ENCODE results near the gene PHTF2. TPM values are rescaled to one million over a fixed set of nuclear protein-coding genes. Genes with fewer than 3 reads are reported as not detected.

Gene PHTF2
- total RNA-seq, 2 experiments from 2014 or later = 26.9 to 62.4 TPM

DNA sequence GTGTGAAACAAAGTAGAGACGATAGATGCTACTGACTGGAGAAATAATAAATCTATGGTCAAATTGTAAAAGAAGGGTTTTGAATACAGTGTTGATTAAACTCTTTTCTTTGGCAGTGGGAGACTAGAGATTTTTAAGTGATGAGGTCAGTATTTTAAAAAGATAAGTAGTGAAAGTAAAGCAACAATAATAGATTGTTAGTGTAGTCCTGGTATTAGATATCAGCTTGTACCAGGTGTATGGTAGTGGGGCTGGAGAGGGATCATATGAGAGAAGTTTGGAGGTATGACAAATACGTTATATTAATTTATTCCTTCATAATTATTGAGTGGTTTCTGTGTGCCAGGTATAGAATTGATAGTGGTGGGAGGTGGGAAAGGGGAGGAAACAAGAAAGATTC lies 25.2 kb downstream of the PHTF2 start:
- H2AFZ ChIP-seq (ENCODE audit: low read length) = no peak overlapping the region
- peaks cover 65% of the 10 kb centered on the region for H3K9me3 ChIP-seq (ENCODE audit: low read length)
- BruUV-seq (replicated peaks) = no TSS peak
- TF ChIP-seq, protein P1, sequence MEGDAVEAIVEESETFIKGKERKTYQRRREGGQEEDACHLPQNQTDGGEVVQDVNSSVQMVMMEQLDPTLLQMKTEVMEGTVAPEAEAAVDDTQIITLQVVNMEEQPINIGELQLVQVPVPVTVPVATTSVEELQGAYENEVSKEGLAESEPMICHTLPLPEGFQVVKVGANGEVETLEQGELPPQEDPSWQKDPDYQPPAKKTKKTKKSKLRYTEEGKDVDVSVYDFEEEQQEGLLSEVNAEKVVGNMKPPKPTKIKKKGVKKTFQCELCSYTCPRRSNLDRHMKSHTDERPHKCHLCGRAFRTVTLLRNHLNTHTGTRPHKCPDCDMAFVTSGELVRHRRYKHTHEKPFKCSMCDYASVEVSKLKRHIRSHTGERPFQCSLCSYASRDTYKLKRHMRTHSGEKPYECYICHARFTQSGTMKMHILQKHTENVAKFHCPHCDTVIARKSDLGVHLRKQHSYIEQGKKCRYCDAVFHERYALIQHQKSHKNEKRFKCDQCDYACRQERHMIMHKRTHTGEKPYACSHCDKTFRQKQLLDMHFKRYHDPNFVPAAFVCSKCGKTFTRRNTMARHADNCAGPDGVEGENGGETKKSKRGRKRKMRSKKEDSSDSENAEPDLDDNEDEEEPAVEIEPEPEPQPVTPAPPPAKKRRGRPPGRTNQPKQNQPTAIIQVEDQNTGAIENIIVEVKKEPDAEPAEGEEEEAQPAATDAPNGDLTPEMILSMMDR (conservative IDR thresholded peaks at IDR 0.05; ENCODE audit: low read length) = no peak
- TF ChIP-seq EZH2phosphoT487 (IDR thresholded peaks at IDR 0.05; ENCODE audit: borderline replicate concordance, low read depth, low read length) = no peak
- ChIA-PET CTCF (ENCODE audit: unreplicated experiment) (interaction anchor here (0.6 kb wide), 1 partner anchor 153 kb away, joined by 3 read pairs; no protein-coding TSS in a partner anchor), POLR2A (interaction anchor here (0.7 to 3.8 kb wide), 11 partner anchors 9 to 493 kb away, joined by 3 to 21 read pairs (median 5); no protein-coding TSS in a partner anchor)
- peak overlapping the region; percentile 55 for H3K4me3 ChIP-seq (ENCODE audit: low read depth, low read length, poor library complexity, severe bottlenecking)
- intact Hi-C loops (cut with micrococcal nuclease; ENCODE audit: unreplicated experiment) = loop anchor here (1.0 to 2.0 kb wide), 2 partner anchors 25 to 83 kb away; partner anchors contain the start of genes PHTF2 and TMEM60
- H3K4me2 ChIP-seq (ENCODE audit: low read length) = peak overlapping the region; percentile 73
- DNase-seq (ENCODE audit: low spot score) = no peak
- H4K20me1 ChIP-seq (ENCODE audit: insufficient read depth, low read length) = no peaks in the 10 kb centered on the region
- H3K79me2 ChIP-seq (ENCODE audit: insufficient read depth, low read depth, low read length) = peaks cover 98% of the 10 kb centered on the region
- H3K27ac ChIP-seq (ENCODE audit: low read depth, low read length, poor library complexity, severe bottlenecking) = peak overlapping the region; percentile 94
- H3K9me2 ChIP-seq (ENCODE audit: insufficient read depth, low read length) = no peaks in the 10 kb centered on the region
- H3K4me1 ChIP-seq (ENCODE audit: insufficient read depth, low read length, poor library complexity, severe bottlenecking) = peaks cover 67% of the 10 kb centered on the region
- peaks cover 79% of the 10 kb centered on the region for H3K36me3 ChIP-seq (ENCODE audit: insufficient read depth, low read length)

- H2AFZ ChIP-seq (ENCODE audit: low read length) = no peak overlapping the region
- peaks cover 70% of the 10 kb centered on the region for H3K36me3 ChIP-seq (ENCODE audit: insufficient read depth, low read length)
- intact Hi-C loops (cut with micrococcal nuclease; ENCODE audit: unreplicated experiment) = loop anchor here (1.0 to 2.0 kb wide), 2 partner anchors 26 to 82 kb away; partner anchors contain the start of genes PHTF2 and TMEM60
- ChIA-PET POLR2A (interaction anchor here (0.7 to 3.8 kb wide), 9 partner anchors 10 to 492 kb away, joined by 3 to 21 read pairs (median 5); no protein-coding TSS in a partner anchor), CTCF (ENCODE audit: unreplicated experiment) (no interaction called here)
- no peaks in the 10 kb centered on the region for H4K20me1 ChIP-seq (ENCODE audit: insufficient read depth, low read length)
- peak overlapping the region; percentile 73; the same call in 1 of the 2 replicates for H3K4me2 ChIP-seq (ENCODE audit: low read length)
- H3K4me1 ChIP-seq (ENCODE audit: insufficient read depth, low read length, poor library complexity, severe bottlenecking) = peaks cover 71% of the 10 kb centered on the region
- DNase-seq (ENCODE audit: low spot score) = no peak
- peak overlapping the region; percentile 94 for H3K27ac ChIP-seq (ENCODE audit: low read depth, low read length, poor library complexity, severe bottlenecking)
- no peak for TF ChIP-seq EZH2phosphoT487 (IDR thresholded peaks at IDR 0.05; ENCODE audit: borderline replicate concordance, low read depth, low read length)
- TF ChIP-seq, protein P1 (conservative IDR thresholded peaks at IDR 0.05; ENCODE audit: low read length) = no peak
- BruUV-seq (replicated peaks) = no TSS peak
- H3K9me2 ChIP-seq (ENCODE audit: insufficient read depth, low read length) = no peaks in the 10 kb centered on the region
- peak overlapping the region; percentile 55 for H3K4me3 ChIP-seq (ENCODE audit: low read depth, low read length, poor library complexity, severe bottlenecking)
- peaks cover 98% of the 10 kb centered on the region for H3K79me2 ChIP-seq (ENCODE audit: insufficient read depth, low read depth, low read length)
- peaks cover 56% of the 10 kb centered on the region for H3K9me3 ChIP-seq (ENCODE audit: low read length)
Measured at GRCh38 chr7:77824636-77825035, 26.1 kb downstream of the PHTF2 start.

GRCh38 chr7:77825131-77825530 lies 26.6 kb downstream of the PHTF2 start:
- BruUV-seq (replicated peaks) = no TSS peak
- POLR2A ChIA-PET = interaction anchor here (1.0 to 3.8 kb wide), 3 partner anchors 9 to 15 kb away, joined by 3 to 21 read pairs (median 7); no protein-coding TSS in a partner anchor

More at GRCh38 chr7:77825131-77825530, 26.6 kb downstream of the PHTF2 start:
- peaks cover 75% of the 10 kb centered on the region for H3K4me1 ChIP-seq (ENCODE audit: insufficient read depth, low read length, poor library complexity, severe bottlenecking)
- H3K27ac ChIP-seq (ENCODE audit: low read depth, low read length, poor library complexity, severe bottlenecking) = peak overlapping the region; percentile 94
- H3K9me2 ChIP-seq (ENCODE audit: insufficient read depth, low read length) = no peaks in the 10 kb centered on the region
- no peaks in the 10 kb centered on the region for H4K20me1 ChIP-seq (ENCODE audit: insufficient read depth, low read length)
- H3K4me2 ChIP-seq (ENCODE audit: low read length) = no peak overlapping the region
- no peak for TF ChIP-seq EZH2phosphoT487 (IDR thresholded peaks at IDR 0.05; ENCODE audit: borderline replicate concordance, low read depth, low read length)
- TF ChIP-seq, protein P1 (conservative IDR thresholded peaks at IDR 0.05; ENCODE audit: low read length) = no peak
- DNase-seq (ENCODE audit: low spot score) = no peak
- CTCF ChIA-PET (ENCODE audit: unreplicated experiment) = no interaction called here
- H3K4me3 ChIP-seq (ENCODE audit: low read depth, low read length, poor library complexity, severe bottlenecking) = peak overlapping the region; percentile 55
- H2AFZ ChIP-seq (ENCODE audit: low read length) = no peak overlapping the region
- H3K9me3 ChIP-seq (ENCODE audit: low read length) = peaks cover 53% of the 10 kb centered on the region
- H3K79me2 ChIP-seq (ENCODE audit: insufficient read depth, low read depth, low read length) = peaks cover 98% of the 10 kb centered on the region
- peaks cover 65% of the 10 kb centered on the region for H3K36me3 ChIP-seq (ENCODE audit: insufficient read depth, low read length)
- intact Hi-C loops (cut with micrococcal nuclease; ENCODE audit: unreplicated experiment) = loop anchor here (2.0 kb wide), 1 partner anchor 26 kb away; the partner anchor contains the start of genes PHTF2 and TMEM60

Measured in OCI-LY7 (cell line).